DOHH2 (cell line): ENCODE data around the gene FAT4.

Source experiments
- CTCF ChIP-seq: fragments of 200-600 bp; sonication (generic); IDR thresholded peaks from one replicate; pipeline ENCODE4 v1.5.1; 2014; ENCODE audit warnings: antibody characterized with exemption, mild to moderate bottlenecking, low read depth, low read length; ENCODE audit not compliant: poor library complexity, severe bottlenecking
- EZH2phosphoT487 ChIP-seq: fragments of 200-600 bp; sonication (generic); IDR thresholded peaks from 2 replicates; pipeline ENCODE4 v1.6.1; 2017; ENCODE audit warnings: borderline replicate concordance, mild to moderate bottlenecking, antibody characterized with exemption, low read length, moderate library complexity, mixed read lengths

DNA sequence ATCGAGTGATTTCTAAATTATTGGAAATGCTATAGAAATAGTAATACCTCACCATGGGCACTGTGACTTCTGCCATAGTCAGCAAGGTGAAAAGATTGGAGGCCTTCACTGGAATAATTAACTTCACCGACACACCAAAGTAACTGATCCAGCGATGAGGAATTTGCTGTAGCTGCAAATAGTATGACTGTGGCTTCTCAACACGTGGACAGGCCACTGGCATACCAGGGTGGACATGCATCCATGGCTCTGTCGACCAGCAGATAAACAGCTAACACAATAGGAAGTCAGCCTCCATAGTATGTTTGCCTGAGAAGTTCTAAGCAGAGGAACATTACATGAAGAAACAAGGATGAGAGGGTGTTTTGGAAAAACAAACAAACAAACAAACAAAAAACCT, 10.9 kb upstream of the FAT4 start:
- TF ChIP-seq CTCF, result no peak
- TF ChIP-seq EZH2phosphoT487, result no peak
